Retinal pigment epithelial cell (primary cell): ENCODE results near the gene ZSWIM1.

ENCODE experiments used
- DNase-seq: peaks from one replicate; pipeline ENCODE4 v3.0.0-alpha.2; 2010; ENCODE audit warnings: low read depth
- H3K4me3 ChIP-seq: 2 replicates; pipeline ENCODE4 v1.5.1; 2011; ENCODE audit warnings: mild to moderate bottlenecking, low read length, control low read depth, moderate library complexity
- TF ChIP-seq, protein P1 (sequence below): conservative IDR thresholded peaks from 2 replicates; pipeline ENCODE4 v1.5.1; 2011; ENCODE audit warnings: low read depth, low read length, control low read depth, inconsistent platforms

The ZSWIM1 gene

DNA sequence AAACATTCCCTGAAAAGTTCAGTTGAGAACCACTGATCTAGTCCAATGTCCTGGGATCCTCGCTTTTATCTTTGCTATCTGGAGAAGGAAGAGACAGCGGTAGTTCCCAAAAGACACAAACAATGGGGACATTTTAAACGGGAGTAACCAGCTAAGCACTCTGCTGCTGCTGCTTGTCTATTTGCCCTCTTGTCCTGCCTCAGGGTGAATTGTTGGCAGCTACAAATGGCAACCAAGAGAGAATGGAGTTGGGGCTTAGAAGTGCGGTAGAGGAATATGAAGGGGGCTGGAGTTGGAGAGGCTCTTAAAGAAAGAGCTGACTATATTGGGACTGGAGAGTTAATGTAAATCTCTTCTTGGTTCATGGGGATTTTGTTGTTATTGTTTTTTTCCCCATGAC lies 6.5 kb upstream of the ZSWIM1 start:
- no peak for DNase-seq
- TF ChIP-seq, protein P1, sequence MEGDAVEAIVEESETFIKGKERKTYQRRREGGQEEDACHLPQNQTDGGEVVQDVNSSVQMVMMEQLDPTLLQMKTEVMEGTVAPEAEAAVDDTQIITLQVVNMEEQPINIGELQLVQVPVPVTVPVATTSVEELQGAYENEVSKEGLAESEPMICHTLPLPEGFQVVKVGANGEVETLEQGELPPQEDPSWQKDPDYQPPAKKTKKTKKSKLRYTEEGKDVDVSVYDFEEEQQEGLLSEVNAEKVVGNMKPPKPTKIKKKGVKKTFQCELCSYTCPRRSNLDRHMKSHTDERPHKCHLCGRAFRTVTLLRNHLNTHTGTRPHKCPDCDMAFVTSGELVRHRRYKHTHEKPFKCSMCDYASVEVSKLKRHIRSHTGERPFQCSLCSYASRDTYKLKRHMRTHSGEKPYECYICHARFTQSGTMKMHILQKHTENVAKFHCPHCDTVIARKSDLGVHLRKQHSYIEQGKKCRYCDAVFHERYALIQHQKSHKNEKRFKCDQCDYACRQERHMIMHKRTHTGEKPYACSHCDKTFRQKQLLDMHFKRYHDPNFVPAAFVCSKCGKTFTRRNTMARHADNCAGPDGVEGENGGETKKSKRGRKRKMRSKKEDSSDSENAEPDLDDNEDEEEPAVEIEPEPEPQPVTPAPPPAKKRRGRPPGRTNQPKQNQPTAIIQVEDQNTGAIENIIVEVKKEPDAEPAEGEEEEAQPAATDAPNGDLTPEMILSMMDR: no peak
- H3K4me3 ChIP-seq: no peak overlapping the region

- TF ChIP-seq, protein P1: no peak
- H3K4me3 ChIP-seq: no peak overlapping the region
- no peak for DNase-seq
Measured at GRCh38 chr20:45878076-45878761, 2.8 kb upstream of the ZSWIM1 start.

GRCh38 chr20:45882469-45883099 lies 1.6 kb downstream of the ZSWIM1 start:
- DNase-seq: no peak
- no peak overlapping the region for H3K4me3 ChIP-seq
- TF ChIP-seq, protein P1: no peak

DNA sequence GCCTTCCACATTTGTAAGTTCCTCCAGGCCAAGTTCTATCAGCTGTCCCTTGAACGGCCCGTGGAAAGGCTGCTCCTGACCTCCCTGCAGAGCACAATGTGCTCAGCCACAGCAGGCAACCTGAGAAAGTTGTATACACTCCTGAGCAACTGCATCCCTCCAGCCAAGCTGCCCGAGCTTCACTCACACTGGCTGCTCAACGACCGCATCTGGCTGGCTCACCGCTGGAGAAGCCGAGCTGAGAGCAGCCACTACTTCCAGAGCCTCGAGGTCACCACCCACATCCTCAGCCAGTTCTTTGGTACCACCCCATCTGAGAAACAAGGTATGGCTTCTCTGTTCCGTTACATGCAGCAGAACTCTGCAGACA lies 2.1 kb downstream of the ZSWIM1 start:
- DNase-seq: no peak
- TF ChIP-seq, protein P1: no peak
- H3K4me3 ChIP-seq: no peak overlapping the region

DNA sequence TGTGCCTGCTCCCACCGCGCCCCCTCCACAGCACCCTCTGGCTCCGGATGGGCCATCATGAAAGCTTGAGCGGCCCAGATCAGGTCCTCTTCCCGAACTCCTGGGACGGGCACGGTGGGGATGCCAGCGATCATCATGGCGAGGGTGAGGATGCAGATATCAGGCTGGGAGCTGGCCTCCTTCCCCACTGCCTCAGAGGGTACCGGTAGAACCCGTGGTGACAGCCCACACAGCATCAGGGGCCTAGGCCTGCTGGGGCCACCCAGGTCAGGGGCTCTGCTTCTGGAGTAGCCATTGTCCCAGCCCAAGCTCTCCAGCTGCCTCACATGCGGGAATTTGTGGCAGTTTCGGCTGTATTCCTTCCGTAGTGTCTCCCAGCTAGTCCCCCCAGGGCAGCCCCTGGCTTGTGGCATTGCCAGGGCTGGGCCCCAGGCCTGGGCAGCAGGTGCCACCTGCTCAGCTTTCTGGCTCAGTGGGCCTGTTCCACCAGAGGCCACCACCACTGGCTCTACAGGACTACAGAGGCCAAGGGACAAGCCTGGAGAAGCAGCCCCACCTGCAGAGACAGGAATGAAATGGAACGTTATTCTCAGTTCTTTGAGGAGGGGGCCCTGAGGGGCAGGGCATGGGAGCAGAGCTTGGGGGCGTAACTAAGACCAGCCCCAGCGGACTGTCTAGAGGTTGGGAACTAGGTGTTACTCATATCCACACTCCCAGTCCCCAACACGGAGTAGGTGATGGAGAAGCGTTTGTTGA lies 5.7 kb downstream of the ZSWIM1 start:
- H3K4me3 ChIP-seq: no peak overlapping the region
- TF ChIP-seq, protein P1: no peak
- no peak for DNase-seq

DNA sequence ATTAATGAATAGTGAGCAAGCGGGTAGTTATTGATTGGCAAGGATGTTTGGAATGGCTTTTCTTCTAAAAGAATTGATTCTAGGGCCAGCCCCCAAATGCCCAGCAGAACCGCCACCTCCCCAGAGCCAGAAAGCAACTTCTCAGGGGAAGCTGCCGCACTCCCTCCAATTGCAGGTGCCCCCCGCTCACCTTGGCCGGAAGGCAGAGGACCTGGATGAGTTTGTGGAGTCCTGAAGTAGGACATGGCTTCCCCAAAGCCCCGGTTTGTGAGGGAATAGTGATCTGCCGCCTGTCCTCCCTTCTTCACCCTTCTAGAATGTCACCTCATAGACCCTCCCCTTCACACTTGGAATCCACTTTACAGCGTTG lies 6.3 kb downstream of the ZSWIM1 start, which contains the start of gene SPATA25:
SPATA25 (minus strand) TSS at position 277 of the 370 bp plus-strand sequence; CDS start at position 245, 32 bp downstream.
- DNase-seq: no peak
- H3K4me3 ChIP-seq: no peak within 1 kb of the TSS
- TF ChIP-seq, protein P1: no peak
